Gastrocnemius medialis (tissue), 4 donors: ENCODE measurements around the gene CEP112. TPM values are rescaled to one million over a fixed set of nuclear protein-coding genes. Genes with fewer than 3 reads are reported as not detected.

ENCODE experiments used
- ATAC-seq, 2 donors: fragments of 150-250 bp; one replicate each; pipeline ENCODE4 v1.9.1; 2016
- DNase-seq, 2 donors: peaks; one replicate each; pipeline ENCODE4 v3.0.0-alpha.2; 2019
- H3K27ac ChIP-seq, 4 donors: fragments of 200-600 bp; sonication (generic); 1 replicate in 1 of 4; 2 replicates in 3 of 4; pipeline ENCODE4 v1.5.1; 2016 to 2018; ENCODE audit warnings: mild to moderate bottlenecking in 2 of 4, moderate library complexity in 1 of 4
- H3K27me3 ChIP-seq, 3 donors: fragments of 200-600 bp; sonication (generic) in 2 of 3; 1 replicate in 1 of 3; 2 replicates in 2 of 3; pipeline versions ENCODE4 v1.5.1 to v1.6.0; 2016 to 2019; ENCODE audit warnings: mild to moderate bottlenecking in 1 of 3, moderate library complexity in 1 of 3
- H3K36me3 ChIP-seq, 2 donors: fragments of 200-600 bp; sonication (generic) in 1 of 2; one replicate each; pipeline ENCODE4 v1.5.1; 2017 to 2018
- H3K4me1 ChIP-seq, 2 donors: fragments of 200-600 bp; sonication (generic) in 1 of 2; one replicate each; pipeline ENCODE4 v1.5.1; 2016 to 2017; ENCODE audit warnings: mild to moderate bottlenecking in 2 of 2
- H3K4me3 ChIP-seq, 4 donors: fragments of 200-600 bp; sonication (generic) in 3 of 4; 1 replicate in 1 of 4; 2 replicates in 3 of 4; pipeline ENCODE4 v1.5.1; 2016 to 2019; ENCODE audit warnings: mild to moderate bottlenecking in 2 of 4
- H3K9me3 ChIP-seq, 3 donors: fragments of 200-600 bp; sonication (generic) in 2 of 3; 1 replicate in 1 of 3; 2 replicates in 2 of 3; pipeline ENCODE4 v1.5.1; 2016 to 2019
- POLR2A ChIP-seq, 2 donors: fragments of 450-650 bp; IDR thresholded peaks; one replicate each; pipeline ENCODE4 v1.6.1; 2017; ENCODE audit warnings: antibody characterized with exemption in 2 of 2, mild to moderate bottlenecking in 2 of 2, moderate library complexity in 2 of 2
- in situ Hi-C, 4 donors: fragments of 200-750 bp; cut with MboI; loops; one replicate each; pipeline versions ENCODE4 v1.15.0 to v1.8.0; 2017; ENCODE audit warnings: low sequenced_read_pairs in 4 of 4
- intact Hi-C: fragments of 100-400 bp; cut with DNase I; formaldehyde crosslinking; loops from one replicate; pipeline ENCODE4 v1.15.1; 2023; ENCODE audit warnings: low total_unique reads
- total RNA-seq, 4 donors: library from RNA; depleted of rRNA; stranded (reverse); fragments of >200 nt; gene quantifications; one replicate each; pipeline versions ENCODE4 v1.1.0 to v1.2.3, GENCODE V29; 2016
- TF ChIP-seq, protein P1 (sequence below), 5 experiments: fragments of 450-650 bp in 3 of 5; fragments of 200-600 bp in 2 of 5; sonication (generic) in 2 of 5; IDR thresholded peaks in 4 of 5; conservative IDR thresholded peaks in 1 of 5; 1 replicate in 4 of 5; 2 replicates in 1 of 5; pipeline ENCODE4 v1.5.1; 2016 to 2019; ENCODE audit warnings: antibody characterized with exemption in 5 of 5, mild to moderate bottlenecking in 3 of 5, moderate library complexity in 3 of 5

Gene CEP112
- total RNA-seq, 4 donors from 2014 or later: 6.1 to 8.7 (median 7.1) TPM

DNA sequence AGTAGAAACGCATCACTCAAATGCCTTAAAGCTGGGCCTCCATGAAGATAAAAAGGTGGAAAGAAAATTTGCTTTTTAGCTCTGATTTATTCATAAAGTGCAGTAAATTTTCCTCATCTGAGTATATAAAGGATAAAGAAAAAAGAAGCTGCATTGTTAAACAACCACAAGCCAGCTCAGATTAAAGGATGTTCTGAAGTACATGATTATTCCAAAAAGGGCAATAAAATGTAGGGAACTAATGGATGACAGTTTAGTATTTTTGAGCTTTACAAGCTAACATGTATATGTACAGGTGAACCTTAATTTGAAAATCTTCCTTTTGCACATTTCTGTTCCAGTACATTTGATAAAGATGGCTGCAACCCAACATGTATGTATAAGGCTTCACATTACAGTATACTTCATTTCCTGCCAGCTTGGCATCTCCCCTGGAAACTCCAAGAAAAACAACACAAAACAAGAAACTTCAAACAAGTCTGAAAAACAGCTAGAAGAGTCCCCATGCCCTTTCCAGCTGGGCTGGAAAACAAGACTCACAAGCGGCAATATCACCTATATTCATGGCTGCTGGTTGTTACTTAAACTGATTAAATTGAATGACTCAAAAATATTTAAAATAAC, 225.7 kb downstream of the CEP112 start:
- no peaks in the 10 kb centered on the region for H3K9me3 ChIP-seq
- H3K36me3 ChIP-seq: no peaks in the 10 kb centered on the region
- TF ChIP-seq, protein P1, sequence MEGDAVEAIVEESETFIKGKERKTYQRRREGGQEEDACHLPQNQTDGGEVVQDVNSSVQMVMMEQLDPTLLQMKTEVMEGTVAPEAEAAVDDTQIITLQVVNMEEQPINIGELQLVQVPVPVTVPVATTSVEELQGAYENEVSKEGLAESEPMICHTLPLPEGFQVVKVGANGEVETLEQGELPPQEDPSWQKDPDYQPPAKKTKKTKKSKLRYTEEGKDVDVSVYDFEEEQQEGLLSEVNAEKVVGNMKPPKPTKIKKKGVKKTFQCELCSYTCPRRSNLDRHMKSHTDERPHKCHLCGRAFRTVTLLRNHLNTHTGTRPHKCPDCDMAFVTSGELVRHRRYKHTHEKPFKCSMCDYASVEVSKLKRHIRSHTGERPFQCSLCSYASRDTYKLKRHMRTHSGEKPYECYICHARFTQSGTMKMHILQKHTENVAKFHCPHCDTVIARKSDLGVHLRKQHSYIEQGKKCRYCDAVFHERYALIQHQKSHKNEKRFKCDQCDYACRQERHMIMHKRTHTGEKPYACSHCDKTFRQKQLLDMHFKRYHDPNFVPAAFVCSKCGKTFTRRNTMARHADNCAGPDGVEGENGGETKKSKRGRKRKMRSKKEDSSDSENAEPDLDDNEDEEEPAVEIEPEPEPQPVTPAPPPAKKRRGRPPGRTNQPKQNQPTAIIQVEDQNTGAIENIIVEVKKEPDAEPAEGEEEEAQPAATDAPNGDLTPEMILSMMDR (IDR thresholded peaks at IDR 0.05 in 4 of 5, conservative IDR thresholded peaks at IDR 0.05 in 1 of 5): no peak
- no peak for TF ChIP-seq POLR2A (IDR thresholded peaks at IDR 0.05)
- intact Hi-C loops: no loop called here
- H3K4me1 ChIP-seq: no peaks in the 10 kb centered on the region
- no peak overlapping the region for H3K27ac ChIP-seq
- in situ Hi-C loops: no loop called here
- H3K4me3 ChIP-seq: no peak overlapping the region
- ATAC-seq: no peak
- DNase-seq: no peak
- no peaks in the 10 kb centered on the region for H3K27me3 ChIP-seq

DNA sequence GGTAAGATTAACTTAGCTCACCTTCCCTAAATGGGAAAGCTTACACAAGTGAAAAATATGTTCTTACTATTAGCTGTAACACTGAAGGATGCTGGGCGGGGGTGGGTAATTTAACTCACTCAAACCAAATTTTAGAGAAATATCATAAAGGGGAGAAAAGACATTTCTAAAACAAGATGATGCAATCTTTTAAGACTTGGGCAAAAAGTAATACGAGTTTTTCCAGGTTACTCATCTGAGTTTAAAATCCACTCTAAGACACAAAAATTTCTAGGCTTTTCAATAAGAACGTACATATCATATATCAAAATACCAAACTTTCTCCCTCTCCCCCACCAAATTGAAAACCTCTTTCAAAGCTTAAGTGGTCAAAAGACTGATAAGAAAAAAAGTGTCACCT, 228.8 kb downstream of the CEP112 start:
- Histone ChIP-seq H3K4me1 (no peaks in the 10 kb centered on the region), H3K36me3 (peaks cover 0 to 8% of the 10 kb centered on the region in 2 donors), H3K9me3 (no peaks in the 10 kb centered on the region), H3K4me3 (no peak overlapping the region), H3K27ac (no peak overlapping the region), H3K27me3 (no peaks in the 10 kb centered on the region)
- in situ Hi-C loops (no loop called here), intact Hi-C loops (no loop called here)
- no peak for TF ChIP-seq POLR2A (IDR thresholded peaks at IDR 0.05)
- TF ChIP-seq, protein P1 (IDR thresholded peaks at IDR 0.05 in 4 of 5, conservative IDR thresholded peaks at IDR 0.05 in 1 of 5): no peak
- DNase-seq (no peak), ATAC-seq (no peak)

DNA sequence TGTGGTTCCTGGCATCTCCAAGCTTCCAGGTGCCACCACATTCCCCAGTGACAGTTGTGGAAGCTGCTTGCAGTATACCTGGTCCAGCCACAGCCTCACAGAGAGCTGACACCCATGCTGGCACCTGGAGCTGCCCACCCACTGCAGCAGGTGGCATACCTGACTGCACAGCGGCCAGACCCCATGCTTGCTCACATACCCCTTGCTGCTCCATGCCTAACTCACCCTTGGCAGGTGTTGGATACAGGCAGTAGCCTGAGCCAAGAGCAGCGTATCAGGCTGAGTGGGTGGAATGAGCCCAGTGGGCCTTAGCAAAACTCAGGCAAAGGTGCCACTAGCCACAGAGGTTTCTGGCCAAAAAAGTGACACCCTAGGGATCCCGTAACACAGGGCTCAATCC, 232.3 kb downstream of the CEP112 start:
- peaks cover 0 to 8% of the 10 kb centered on the region in 2 donors for H3K36me3 ChIP-seq
- H3K4me1 ChIP-seq: no peaks in the 10 kb centered on the region
- intact Hi-C loops: no loop called here
- no peaks in the 10 kb centered on the region for H3K9me3 ChIP-seq
- H3K27ac ChIP-seq: no peak overlapping the region
- in situ Hi-C loops: no loop called here
- TF ChIP-seq, protein P1 (IDR thresholded peaks at IDR 0.05 in 4 of 5, conservative IDR thresholded peaks at IDR 0.05 in 1 of 5): no peak
- TF ChIP-seq POLR2A (IDR thresholded peaks at IDR 0.05): no peak
- H3K4me3 ChIP-seq: no peak overlapping the region
- H3K27me3 ChIP-seq: no peaks in the 10 kb centered on the region
- ATAC-seq (no peak), DNase-seq (no peak)

DNA sequence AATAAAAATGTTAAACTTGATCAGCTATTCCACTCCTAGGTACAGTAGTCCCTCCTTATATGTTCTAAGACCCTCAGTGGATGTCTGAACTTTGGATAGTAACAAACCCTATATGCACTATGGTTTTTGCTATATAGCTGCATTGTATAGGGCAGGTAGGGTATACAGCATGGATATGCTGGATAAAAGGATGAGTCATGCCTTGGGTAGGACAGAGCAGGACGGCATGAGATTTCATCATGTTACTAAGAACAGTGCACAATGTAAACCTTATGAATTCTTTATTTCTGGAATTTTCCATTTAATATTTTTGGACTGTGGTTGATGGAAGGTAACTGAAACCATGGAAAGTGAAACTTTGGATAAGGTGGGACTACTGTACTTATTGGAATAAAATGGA, 235.1 kb downstream of the CEP112 start:
- Histone ChIP-seq H3K4me1 (no peaks in the 10 kb centered on the region), H3K27ac (no peak overlapping the region), H3K36me3 (peaks cover 0 to 8% of the 10 kb centered on the region in 2 donors), H3K4me3 (no peak overlapping the region), H3K9me3 (no peaks in the 10 kb centered on the region), H3K27me3 (no peaks in the 10 kb centered on the region)
- DNase-seq: no peak
- in situ Hi-C loops (no loop called here), intact Hi-C loops (no loop called here)
- no peak for ATAC-seq
- TF ChIP-seq, protein P1 (IDR thresholded peaks at IDR 0.05 in 4 of 5, conservative IDR thresholded peaks at IDR 0.05 in 1 of 5): no peak
- TF ChIP-seq POLR2A (IDR thresholded peaks at IDR 0.05): no peak

DNA sequence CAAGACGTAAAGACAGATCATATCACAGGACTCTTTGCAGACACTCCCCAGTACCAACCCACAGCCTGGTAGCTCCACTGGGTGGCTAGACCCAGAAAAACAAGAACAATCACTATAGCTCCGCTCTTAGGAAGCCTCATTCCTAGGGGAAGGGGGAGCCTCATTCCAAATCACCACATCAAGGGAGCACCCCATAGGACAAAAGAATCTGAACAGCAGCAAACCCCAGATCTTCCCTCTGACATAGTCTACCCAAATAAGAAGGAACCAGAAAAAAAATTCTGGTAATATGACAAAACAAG, 237.8 kb downstream of the CEP112 start:
- Histone ChIP-seq H3K27ac (no peak overlapping the region), H3K4me1 (no peaks in the 10 kb centered on the region), H3K4me3 (no peak overlapping the region), H3K27me3 (no peaks in the 10 kb centered on the region), H3K36me3 (peaks cover 0 to 4% of the 10 kb centered on the region in 2 donors), H3K9me3 (no peaks in the 10 kb centered on the region)
- no peak for TF ChIP-seq POLR2A (IDR thresholded peaks at IDR 0.05)
- TF ChIP-seq, protein P1 (IDR thresholded peaks at IDR 0.05 in 4 of 5, conservative IDR thresholded peaks at IDR 0.05 in 1 of 5): no peak
- in situ Hi-C loops (no loop called here), intact Hi-C loops (no loop called here)
- ATAC-seq: no peak
- no peak for DNase-seq
